HG03196 (cell line): ENCODE data around the gene CBLN3.

Source experiments
- ATAC-seq: cut with Tn5 transposase; IDR thresholded peaks from one replicate; pipeline ENCODE4 v1.9.1; 2021; ENCODE audit not compliant: unreplicated experiment

Gene CBLN3

GRCh38 chr14:24439830-24440605, 10.6 kb upstream of the CBLN3 start:
- no peak for ATAC-seq

DNA sequence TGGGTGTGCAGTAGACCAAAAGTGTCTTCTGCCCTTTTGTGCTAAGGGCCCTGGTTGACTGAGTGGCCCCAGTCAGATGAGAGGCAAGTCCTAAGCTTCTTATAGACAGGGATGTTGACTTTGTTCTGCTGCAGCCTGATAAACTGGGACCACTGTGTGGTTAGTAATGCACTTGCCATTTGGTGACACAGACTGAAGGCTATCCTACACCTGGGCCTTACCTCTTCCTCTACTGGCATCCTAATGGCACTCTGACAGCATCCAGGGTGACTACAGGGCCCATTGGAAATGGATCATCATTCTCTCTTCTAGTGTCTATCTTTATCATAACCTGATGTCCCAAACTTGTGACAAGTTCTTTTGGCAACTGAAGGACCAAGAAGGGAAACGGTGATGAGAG, 9.8 kb upstream of the CBLN3 start:
- ATAC-seq = no peak

DNA sequence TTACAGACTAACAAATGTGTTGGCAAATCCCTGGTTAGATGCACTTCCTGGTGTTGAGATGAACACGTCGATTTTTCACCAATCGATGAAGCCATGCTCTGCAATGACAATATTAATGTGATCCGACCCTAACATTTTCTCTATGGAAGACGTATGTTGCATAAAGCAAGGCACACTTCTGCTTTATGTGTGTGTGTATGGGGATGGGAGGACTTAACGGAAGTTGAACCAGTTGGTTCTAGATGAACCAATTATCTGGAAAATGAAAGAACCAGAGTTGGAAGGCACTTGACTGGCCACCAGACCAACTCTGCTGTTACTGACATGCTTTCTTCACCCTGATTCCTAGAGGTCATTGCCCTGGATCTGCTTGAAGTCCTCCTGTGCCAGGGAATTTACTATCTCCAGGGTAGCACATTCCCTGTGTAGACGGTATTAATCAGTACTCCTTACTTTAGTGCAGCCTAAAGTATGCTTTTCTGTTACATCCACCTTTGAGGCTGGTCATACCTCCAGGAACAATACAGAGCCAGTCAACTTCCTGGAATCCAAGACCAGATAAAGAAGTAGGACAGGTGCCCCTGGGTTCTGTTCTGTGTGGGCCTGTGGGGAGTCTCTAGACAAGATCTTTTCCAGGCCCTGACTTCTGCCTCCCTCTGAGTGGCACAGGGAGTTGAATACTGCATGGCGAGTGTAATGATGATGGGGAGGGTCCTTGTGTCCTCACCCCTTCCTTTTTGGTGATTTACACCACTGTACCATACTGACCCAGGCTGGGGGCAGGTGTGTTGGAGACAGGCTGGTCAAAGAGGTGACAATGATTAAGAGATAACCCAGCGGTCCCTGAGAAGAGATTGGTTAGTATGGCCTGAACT, 9.0 kb upstream of the CBLN3 start:
- ATAC-seq = no peak

DNA sequence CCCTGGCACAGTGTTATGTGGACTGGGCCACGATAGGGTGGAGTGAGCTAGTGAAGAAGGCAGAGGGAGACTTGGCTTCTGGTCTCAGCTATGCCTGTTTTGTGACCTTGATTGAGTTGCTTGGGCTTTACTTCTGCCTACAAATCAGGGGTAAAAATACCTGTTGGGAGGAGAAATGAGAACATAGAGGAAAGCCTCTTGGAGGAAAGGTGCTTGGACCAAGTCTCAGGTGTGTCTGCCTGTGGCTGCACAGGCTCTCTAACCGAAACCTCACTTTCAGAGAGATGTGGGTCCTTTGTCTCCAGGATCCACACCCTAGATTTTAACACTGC, 8.2 kb upstream of the CBLN3 start:
- no peak for ATAC-seq

DNA sequence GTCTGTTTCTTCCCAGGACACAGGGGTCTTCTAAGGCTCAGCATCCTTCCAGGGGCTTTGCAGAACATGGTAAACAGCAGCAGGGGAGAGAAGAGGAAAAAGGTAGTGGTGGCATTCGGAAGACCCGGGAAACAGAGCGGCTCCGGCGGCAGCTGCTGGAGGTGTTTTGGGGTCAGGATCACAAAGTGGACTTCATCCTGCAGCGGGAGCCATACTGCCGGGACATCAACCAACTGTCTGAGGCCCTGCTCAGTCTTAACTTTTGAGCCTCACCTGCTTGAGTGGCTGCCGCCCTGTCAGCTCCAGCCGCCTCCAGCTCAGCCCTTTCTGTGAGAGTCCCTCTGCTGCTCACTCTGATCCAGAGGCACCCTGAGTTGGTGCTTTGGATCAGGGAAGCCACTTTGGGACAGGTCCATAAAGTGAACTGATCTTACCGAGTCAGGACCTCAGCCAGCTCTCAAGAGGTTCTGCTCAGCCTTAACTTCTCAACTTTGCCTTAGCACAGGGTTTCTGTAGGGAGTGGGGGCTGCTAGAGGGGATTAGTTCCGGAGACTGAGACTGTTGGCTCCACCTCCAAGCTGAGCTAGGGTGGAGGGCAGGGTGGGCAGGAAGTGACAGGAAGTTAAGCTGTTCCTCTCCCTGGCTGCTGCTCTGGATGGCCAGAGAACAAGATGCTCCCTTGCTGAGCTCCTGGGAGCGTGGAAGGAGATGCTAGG, 7.7 kb upstream of the CBLN3 start:
- no peak for ATAC-seq

DNA sequence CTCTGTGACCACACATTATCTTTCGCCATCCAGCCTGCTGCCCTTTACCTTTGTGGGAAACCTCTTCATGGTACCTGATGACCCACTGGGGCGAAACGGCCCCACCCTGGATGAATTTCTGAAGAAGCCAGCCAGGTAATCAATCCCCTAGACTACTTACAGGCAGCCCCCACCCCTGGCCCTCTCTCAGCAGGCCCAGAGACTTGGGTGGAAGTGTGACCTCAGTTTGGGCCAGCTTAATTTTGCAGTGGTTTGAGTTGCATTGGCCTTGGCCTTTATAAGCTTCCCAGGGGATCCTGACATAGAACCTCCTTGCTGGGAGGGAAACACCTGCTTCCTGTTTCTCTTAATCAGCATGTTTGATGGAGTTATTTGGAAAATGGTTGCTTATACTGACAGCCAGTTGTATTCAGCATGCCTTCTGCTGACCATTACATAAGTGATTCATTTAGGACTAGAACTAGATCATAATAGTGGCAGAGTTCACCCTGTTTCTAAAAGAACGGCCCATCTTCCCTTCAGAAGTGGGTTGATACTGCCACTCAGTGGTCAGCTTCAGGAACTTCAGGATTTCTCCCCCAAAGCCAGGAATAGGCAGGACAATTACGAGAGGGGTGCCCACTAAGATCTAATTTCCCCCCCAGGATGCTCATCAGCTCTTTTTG, 7.0 kb upstream of the CBLN3 start:
- ATAC-seq = no peak

GRCh38 chr14:24435998-24436354, 6.5 kb upstream of the CBLN3 start:
- ATAC-seq = no peak

DNA sequence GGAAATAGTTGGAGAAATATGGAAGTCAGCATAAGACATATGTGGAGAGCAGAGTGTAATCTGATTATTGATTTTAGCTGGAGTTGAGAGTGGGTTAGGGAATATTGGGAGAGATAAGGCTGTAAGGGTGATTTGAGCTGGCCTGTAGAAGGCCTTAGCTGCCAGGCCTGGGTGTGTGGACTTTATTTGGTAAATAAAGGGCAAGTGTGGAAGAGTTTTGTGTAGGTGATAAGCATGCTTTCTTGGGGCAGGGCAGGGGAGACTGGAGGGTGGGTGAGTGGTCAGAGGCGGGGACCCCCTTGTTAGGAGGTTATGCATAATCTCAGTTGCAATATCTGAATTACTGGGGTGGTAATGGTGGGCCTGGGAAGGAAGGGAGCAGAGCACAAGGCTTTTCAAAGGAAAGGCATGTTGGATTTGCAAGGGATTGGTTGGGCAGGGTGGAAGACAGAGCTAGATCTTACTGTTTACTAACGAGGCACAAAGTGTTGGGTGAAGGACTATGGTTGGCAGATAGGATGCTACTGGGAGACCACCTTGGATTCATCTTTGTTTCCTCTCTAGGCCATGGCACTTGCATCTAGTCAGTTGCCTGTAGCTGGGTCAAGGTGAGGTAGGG, 5.8 kb upstream of the CBLN3 start:
- ATAC-seq = no peak

DNA sequence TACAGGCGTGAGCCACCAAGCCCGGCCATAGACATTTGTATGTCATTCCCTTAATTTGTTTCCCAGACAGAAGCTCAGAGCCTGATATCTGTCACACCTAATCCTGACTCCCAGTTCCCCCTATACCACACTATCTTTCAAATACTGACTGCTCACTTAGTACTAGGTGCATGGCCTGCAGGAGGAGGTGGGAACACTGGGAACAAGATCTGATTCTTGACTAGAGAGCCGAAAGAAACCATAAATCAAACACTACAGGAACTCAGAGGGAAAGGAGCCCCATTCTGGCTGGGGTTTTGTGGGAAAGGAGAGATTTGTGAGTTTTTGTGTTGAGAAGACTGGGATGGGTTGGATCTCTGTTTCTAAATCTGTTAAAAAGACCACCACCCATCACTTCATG, 5.2 kb upstream of the CBLN3 start:
- no peak for ATAC-seq

DNA sequence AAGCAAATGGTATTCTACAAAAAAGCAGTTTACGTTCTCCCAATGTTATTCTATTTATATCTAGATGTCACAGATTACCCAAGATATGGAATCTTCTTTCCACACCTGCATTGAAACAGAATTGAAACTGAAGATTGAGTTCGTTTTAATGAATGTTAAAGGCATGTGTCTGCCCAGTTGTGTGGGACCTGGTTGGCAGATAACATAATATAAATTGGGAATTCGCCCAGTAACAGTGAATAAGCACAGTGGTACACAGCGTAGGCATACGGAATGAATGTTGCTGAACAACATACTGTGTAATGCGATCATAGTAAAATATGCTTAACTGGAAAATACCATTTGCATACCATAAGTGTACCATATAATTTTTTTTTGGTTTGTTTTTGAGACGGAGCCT, 4.6 kb upstream of the CBLN3 start:
- no peak for ATAC-seq

GRCh38 chr14:24432259-24433131, 3.0 kb upstream of the CBLN3 start:
- no peak for ATAC-seq

DNA sequence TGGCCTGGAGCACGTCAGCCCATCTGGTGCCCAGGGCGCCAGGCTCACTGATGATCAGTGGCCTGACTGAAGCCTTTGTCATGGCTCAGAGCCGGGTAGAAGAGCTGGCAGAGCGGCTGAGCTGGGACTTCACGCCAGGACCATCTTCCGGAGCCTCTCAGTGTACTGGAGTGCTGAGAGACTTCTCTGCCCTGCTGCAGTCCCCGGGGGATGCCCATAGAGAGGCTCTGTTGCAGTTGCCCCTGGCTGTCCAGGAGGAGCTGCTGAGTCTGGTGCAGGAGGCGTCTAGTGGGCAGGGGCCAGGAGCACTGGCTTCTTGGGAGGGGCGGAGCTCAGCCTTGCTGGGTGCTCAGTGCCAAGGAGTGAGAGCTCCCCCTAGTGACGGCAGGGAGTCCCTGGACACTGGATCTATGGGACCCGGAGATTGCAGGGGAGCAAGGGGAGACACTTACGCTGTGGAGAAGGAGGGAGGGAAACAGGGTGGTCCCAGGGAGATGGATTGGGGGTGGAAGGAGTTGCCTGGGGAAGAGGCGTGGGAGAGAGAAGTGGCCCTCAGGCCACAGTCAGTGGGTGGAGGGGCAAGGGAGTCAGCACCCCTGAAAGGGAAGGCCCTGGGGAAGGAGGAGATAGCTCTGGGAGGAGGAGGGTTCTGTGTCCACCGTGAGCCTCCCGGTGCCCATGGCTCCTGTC, 2.2 kb upstream of the CBLN3 start:
- peak; percentile 37 for ATAC-seq

DNA sequence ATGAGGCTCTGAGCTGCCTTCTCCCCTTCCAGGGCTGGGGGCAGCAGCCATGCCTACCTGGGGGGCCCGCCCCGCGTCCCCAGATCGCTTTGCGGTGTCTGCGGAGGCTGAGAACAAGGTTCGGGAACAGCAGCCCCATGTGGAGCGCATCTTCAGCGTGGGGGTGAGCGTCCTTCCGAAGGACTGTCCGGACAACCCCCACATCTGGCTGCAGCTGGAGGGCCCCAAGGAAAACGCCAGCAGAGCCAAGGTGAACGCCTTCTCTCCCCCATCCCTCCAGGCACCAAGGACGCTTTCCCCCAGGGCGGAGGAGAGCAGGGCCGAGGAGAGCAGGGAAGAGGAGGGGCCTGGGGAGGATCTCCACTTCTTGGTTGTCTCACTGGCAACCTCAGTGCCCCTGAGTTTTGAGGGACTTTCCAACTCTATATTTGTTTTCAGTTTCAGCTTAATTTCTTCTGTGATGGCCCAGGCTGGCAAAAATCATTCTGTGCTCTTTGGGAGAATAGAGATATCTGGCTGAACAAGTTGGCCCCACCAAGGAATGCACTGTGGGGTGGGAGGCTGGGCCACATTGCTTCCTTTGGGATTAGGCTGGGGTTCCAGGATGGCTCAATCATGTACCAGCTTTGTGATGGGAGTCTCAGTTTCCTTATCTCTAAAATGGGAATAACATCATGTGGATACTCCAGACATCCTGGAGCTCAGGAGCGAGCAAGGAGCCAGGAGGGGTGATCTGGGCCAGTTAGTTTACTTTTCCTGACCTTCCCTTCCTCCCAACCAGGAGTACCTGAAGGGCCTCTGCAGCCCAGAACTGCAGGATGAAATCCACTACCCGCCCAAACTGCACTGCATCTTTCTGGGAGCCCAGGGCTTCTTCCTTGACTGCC, 1.5 kb upstream of the CBLN3 start:
- peak; percentile 43 for ATAC-seq

DNA sequence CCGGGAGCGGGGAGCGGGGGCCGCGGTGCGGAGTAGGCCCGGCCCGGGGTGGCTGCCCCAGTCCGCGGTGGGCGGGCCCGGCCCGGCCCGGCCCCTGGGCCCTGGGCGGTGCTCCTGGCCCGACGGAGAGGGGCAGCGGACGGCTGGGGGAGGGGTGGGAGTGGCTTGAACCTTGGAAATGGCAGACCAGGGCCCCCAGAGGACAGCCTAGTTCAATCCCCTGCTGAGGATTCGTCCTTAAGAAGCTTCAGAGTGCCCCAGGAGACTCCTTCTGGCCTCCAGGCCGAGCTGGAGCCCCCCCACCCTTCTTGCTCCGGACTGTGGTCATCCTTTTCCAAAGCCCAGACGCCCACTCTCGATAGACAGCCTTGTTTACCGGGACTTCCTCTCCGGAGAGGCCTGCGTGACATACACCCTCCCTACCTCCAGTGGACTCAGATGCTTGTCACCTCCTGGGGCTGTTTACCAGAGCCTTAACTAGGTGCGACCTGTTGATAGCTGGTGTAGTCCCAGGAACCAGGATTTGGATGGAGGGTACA, 744 bp upstream of the CBLN3 start:
- ATAC-seq = peak; percentile 53

- ATAC-seq = no peak
Measured at GRCh38 chr14:24428628-24429394, 657 bp downstream of the CBLN3 start.

DNA sequence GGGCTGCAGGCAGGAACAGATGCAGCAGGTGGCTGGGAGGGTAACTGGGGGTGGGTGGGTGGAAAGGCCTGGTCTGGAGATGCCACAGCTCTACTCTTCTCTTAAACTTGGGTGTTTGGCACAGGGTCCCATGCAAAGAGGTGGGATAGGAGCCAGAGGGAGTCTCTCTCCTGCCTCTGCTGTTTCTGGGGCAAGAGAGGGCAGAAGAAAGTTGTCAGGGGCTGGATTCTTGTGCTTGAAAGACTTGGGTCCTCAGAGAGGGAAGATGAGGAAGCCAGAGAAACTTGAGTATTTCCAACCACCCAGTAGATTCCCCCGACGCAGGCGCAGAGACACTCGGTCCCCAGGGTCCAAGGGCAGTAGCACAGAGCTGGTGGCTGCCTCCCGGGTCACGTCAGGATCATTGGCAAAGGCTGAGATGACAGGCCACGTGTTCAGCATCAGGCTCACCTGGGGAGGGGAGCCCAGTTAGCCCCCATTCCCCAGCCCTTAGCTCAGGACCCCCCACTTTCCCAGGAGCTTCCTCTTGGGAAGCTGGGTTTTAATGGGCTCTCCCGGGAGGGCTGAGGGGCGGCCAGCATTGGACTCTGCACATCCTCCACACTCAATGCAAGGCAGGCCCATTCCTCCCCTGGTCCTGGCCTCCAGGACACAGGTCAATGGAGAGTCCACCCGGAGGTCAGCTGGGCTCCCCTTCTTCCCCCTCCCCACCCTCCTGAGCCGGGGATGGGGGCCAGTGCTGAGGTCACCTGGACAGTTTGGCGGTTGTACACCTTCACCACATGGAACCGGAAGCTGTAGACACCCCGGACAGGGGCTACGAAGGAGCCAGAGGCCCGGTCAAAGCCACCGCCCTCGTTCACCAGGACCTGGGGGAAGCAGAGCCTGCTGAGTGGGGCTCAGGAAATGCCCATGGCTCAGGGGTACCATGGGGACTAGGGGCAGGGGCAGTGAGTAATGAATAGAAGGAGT, 1.6 kb downstream of the CBLN3 start:
- ATAC-seq = no peak
